Ishikawa (cell line): Measurements from ENCODE around the gene NEBL.

Experiments used
- CEBPB ChIP-seq: IDR thresholded peaks from 2 replicates; pipeline ENCODE4 v1.6.1; 2012
- CREB1 ChIP-seq: IDR thresholded peaks from 2 replicates; pipeline ENCODE4 v1.6.1; 2012; ENCODE audit warnings: low read depth
- EGR1 ChIP-seq: IDR thresholded peaks from 2 replicates; pipeline ENCODE4 v1.6.1; 2012
- EP300 ChIP-seq: IDR thresholded peaks from 2 replicates; pipeline ENCODE4 v1.6.1; 2012; ENCODE audit warnings: borderline replicate concordance
- FOXM1 ChIP-seq: IDR thresholded peaks from 2 replicates; pipeline ENCODE4 v1.6.1; 2012; ENCODE audit warnings: low read depth, borderline replicate concordance
- RAD21 ChIP-seq: IDR thresholded peaks from 2 replicates; pipeline ENCODE4 v1.6.1; 2012; ENCODE audit warnings: low read depth
- TAF1 ChIP-seq: IDR thresholded peaks from 2 replicates; pipeline ENCODE4 v1.6.1; 2012; ENCODE audit warnings: low read depth, mild to moderate bottlenecking
- TCF12 ChIP-seq: IDR thresholded peaks from 2 replicates; pipeline ENCODE4 v1.6.1; 2012; ENCODE audit warnings: low read depth
- YY1 ChIP-seq: IDR thresholded peaks from 2 replicates; pipeline ENCODE4 v1.6.1; 2012; ENCODE audit warnings: low read depth
- TF ChIP-seq, protein P1 (sequence below): IDR thresholded peaks from 2 replicates; pipeline ENCODE4 v1.6.1; 2012
- TF ChIP-seq, protein P2 (sequence below): IDR thresholded peaks from 2 replicates; pipeline ENCODE4 v1.6.1; 2012; ENCODE audit warnings: low read depth, mild to moderate bottlenecking

DNA sequence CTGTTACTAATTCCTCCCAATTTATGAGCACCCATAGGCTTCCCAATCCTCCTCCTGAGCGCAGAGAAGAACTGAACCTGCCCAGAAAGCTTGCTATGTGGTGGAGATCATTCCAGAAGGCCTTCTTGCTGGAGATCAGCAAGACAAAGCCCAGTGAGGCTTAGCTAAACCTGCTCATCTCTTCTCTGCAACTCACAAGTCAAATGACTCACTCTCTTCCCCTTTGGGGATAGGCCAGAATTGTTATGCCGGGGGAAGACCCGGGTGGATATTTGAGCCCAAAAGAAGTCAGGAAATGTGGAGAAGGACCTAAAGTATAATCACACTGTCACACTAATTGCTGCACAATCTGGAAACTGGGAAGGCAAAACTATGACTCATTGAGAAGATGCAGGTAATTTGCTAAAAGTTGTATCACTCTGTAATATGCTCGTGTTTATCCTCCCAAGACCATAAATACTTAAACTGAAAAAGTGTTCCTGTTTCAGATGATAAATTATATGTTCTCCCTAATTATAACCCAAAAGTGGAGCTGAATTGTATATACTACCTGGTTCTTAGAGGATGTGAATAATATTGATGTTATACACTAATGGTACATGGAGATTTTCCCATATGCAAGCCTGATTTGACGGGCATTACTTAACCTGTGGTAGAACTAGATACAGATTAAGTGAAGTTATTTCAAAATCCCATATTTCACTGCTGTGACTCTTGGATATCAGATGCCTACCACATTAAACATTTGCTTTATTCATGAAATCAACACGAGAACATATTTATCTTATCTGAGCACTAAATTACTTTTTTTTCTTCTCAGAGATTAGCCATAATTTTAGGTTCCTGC lies 6.4 kb downstream of the NEBL start:
- TF ChIP-seq EP300 (no peak), YY1 (no peak), CREB1 (no peak), EGR1 (no peak), FOXM1 (no peak), TAF1 (no peak), CEBPB (no peak), TCF12 (no peak), RAD21 (no peak)
- TF ChIP-seq, protein P1, sequence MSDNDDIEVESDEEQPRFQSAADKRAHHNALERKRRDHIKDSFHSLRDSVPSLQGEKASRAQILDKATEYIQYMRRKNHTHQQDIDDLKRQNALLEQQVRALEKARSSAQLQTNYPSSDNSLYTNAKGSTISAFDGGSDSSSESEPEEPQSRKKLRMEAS = no peak
- TF ChIP-seq, protein P2, sequence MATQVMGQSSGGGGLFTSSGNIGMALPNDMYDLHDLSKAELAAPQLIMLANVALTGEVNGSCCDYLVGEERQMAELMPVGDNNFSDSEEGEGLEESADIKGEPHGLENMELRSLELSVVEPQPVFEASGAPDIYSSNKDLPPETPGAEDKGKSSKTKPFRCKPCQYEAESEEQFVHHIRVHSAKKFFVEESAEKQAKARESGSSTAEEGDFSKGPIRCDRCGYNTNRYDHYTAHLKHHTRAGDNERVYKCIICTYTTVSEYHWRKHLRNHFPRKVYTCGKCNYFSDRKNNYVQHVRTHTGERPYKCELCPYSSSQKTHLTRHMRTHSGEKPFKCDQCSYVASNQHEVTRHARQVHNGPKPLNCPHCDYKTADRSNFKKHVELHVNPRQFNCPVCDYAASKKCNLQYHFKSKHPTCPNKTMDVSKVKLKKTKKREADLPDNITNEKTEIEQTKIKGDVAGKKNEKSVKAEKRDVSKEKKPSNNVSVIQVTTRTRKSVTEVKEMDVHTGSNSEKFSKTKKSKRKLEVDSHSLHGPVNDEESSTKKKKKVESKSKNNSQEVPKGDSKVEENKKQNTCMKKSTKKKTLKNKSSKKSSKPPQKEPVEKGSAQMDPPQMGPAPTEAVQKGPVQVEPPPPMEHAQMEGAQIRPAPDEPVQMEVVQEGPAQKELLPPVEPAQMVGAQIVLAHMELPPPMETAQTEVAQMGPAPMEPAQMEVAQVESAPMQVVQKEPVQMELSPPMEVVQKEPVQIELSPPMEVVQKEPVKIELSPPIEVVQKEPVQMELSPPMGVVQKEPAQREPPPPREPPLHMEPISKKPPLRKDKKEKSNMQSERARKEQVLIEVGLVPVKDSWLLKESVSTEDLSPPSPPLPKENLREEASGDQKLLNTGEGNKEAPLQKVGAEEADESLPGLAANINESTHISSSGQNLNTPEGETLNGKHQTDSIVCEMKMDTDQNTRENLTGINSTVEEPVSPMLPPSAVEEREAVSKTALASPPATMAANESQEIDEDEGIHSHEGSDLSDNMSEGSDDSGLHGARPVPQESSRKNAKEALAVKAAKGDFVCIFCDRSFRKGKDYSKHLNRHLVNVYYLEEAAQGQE = no peak
